ENCODE results near the gene ATP1B4. TPM values are rescaled to one million over a fixed set of nuclear protein-coding genes. Genes with fewer than 3 reads are reported as not detected.

ATP1B4 gene
- total RNA-seq, 1 experiment from 2014 or later = not detected

- TF ChIP-seq ZNF425 (CRISPR knock-in tag; conservative IDR thresholded peaks at IDR 0.05) (no peak), IRF2 (CRISPR knock-in tag; IDR thresholded peaks at IDR 0.05; ENCODE audit: borderline replicate concordance, low read depth) (no peak), CREM (CRISPR knock-in tag; IDR thresholded peaks at IDR 0.05) (no peak), ATF3 (CRISPR knock-in tag; conservative IDR thresholded peaks at IDR 0.05) (no peak), FOXP1 (CRISPR knock-in tag; IDR thresholded peaks at IDR 0.05; ENCODE audit: borderline replicate concordance) (no peak), CDX4 (CRISPR knock-in tag; IDR thresholded peaks at IDR 0.05; ENCODE audit: borderline replicate concordance) (no peak), HMGA2 (CRISPR knock-in tag; IDR thresholded peaks at IDR 0.05) (no peak), NR2C2 (CRISPR knock-in tag; IDR thresholded peaks at IDR 0.05) (no peak), JAZF1 (CRISPR knock-in tag; IDR thresholded peaks at IDR 0.05) (no peak), ATF1 (CRISPR knock-in tag; IDR thresholded peaks at IDR 0.05) (no peak), NR3C1 (CRISPR knock-in tag; conservative IDR thresholded peaks at IDR 0.05; ENCODE audit: low read depth) (no peak), AR (CRISPR knock-in tag; IDR thresholded peaks at IDR 0.05) (no peak)
These were observed 66.4 kb downstream of the ATP1B4 start (continued) for GRCh38 chrX:120428309-120428708.

GRCh38 chrX:120429776-120430540 is 68.1 kb downstream of the ATP1B4 start:
- CTCF ChIA-PET = interaction anchor here (1.7 kb wide), 1 partner anchor 22 kb away, joined by 6 read pairs; no protein-coding TSS in a partner anchor
- H3K27ac Mint-ChIP-seq = no peak overlapping the region
- H3K9me3 Mint-ChIP-seq = no peaks in the 10 kb centered on the region
- H3K36me3 Mint-ChIP-seq = no peaks in the 10 kb centered on the region
- no peak for DNase-seq (ENCODE audit: low spot score)
- peaks cover 11% of the 10 kb centered on the region for H3K4me1 Mint-ChIP-seq
- POLR2A ChIA-PET = no interaction called here
- no peak for ATAC-seq
- no peaks in the 10 kb centered on the region for H3K27me3 Mint-ChIP-seq (ENCODE audit: low read depth)
- H3K4me3 Mint-ChIP-seq = no peak overlapping the region
- no peak for TF ChIP-seq ZSCAN18 (CRISPR knock-in tag; IDR thresholded peaks at IDR 0.05)
- no peak for TF ChIP-seq FOXP4 (CRISPR knock-in tag; IDR thresholded peaks at IDR 0.05)
- TF ChIP-seq ETV6 (CRISPR knock-in tag; IDR thresholded peaks at IDR 0.05) = no peak
- no peak for TF ChIP-seq CBFB (CRISPR knock-in tag; IDR thresholded peaks at IDR 0.05; ENCODE audit: low read depth)
- TF ChIP-seq ELF4 (CRISPR knock-in tag; IDR thresholded peaks at IDR 0.05; ENCODE audit: low read depth) = no peak
- no peak for TF ChIP-seq ZNF281 (CRISPR knock-in tag; IDR thresholded peaks at IDR 0.05)
- no peak for TF ChIP-seq KAT7 (CRISPR knock-in tag; IDR thresholded peaks at IDR 0.05; ENCODE audit: borderline replicate concordance)
- TF ChIP-seq CDX4 (CRISPR knock-in tag; IDR thresholded peaks at IDR 0.05; ENCODE audit: borderline replicate concordance) = no peak
- no peak for TF ChIP-seq NFATC4 (CRISPR knock-in tag; IDR thresholded peaks at IDR 0.05)

All from WTC11 (cell line).